IMR-90 (cell line): ENCODE results near the gene FOXC1. TPM values are rescaled to one million over a fixed set of nuclear protein-coding genes. Genes with fewer than 3 reads are reported as not detected.

Experiments used
- ATAC-seq: fragments of 200-7000 bp; cut with Tn5 transposase; 2 replicates; pipeline ENCODE4 v1.9.1; 2020; ENCODE audit warnings: low read depth, mild to moderate bottlenecking, moderate library complexity
- BruUV-seq: library from RNA; stranded (reverse); fragments of 400-500 nt; replicated peaks from 2 replicates; lab custom pipeline; 2021; lab: Mats Ljungman, UMichigan
- CTCF ChIA-PET: fragments of 300-600 bp; formaldehyde crosslinking; extraction: SDS; loops from one replicate; lab custom pipeline; 2021; ENCODE audit warnings: antibody characterized with exemption; lab: Yijun Ruan, JAX
- POLR2A ChIA-PET: fragments of 300-600 bp; sonication (Branson Sonifier 250); formaldehyde crosslinking; loops from one replicate; lab custom pipeline; 2022; ENCODE audit warnings: antibody characterized with exemption; ENCODE audit not compliant: unreplicated experiment; lab: Charles Lee
- DNase-seq: peaks from one replicate; pipeline ENCODE4 v3.0.0; 2013
- H2AFZ ChIP-seq: replicated peaks from 2 replicates; pipeline ENCODE3; 2013; ENCODE audit warnings: low read length, mild to moderate bottlenecking; ENCODE audit not compliant: poor library complexity
- H2AK5ac ChIP-seq: 2 replicates; pipeline ENCODE4 v1.6.1; 2013; ENCODE audit warnings: low read depth, low read length, inconsistent platforms
- H2AK9ac ChIP-seq: replicated peaks from 2 replicates; pipeline ENCODE3; 2013; ENCODE audit warnings: mild to moderate bottlenecking, low read depth, low read length, moderate library complexity; ENCODE audit not compliant: poor library complexity
- H2BK120ac ChIP-seq: 2 replicates; pipeline ENCODE4 v1.6.1; 2013; ENCODE audit warnings: low read depth, low read length, inconsistent platforms
- H2BK15ac ChIP-seq: 3 replicates; pipeline ENCODE4 v1.6.1; 2013; ENCODE audit warnings: low read depth, low read length, inconsistent platforms
- H2BK20ac ChIP-seq: 2 replicates; pipeline ENCODE4 v1.6.1; 2013; ENCODE audit warnings: low read depth, mild to moderate bottlenecking, inconsistent platforms, low read length, moderate library complexity
- H2BK5ac ChIP-seq: 2 replicates; pipeline ENCODE4 v1.6.1; 2013; ENCODE audit warnings: mild to moderate bottlenecking, low read depth, low read length, inconsistent platforms; ENCODE audit not compliant: poor library complexity, severe bottlenecking
- H3K14ac ChIP-seq: replicated peaks from 2 replicates; pipeline ENCODE4 v1.6.1; 2013; ENCODE audit warnings: low read depth, low read length, inconsistent platforms
- H3K18ac ChIP-seq: 2 replicates; pipeline ENCODE4 v1.6.1; 2013; ENCODE audit warnings: low read depth, low read length, control low read depth
- H3K23ac ChIP-seq: 2 replicates; pipeline ENCODE4 v1.6.1; 2013; ENCODE audit warnings: low read depth, low read length, inconsistent platforms
- H3K27ac ChIP-seq: 2 replicates; pipeline ENCODE4 v1.5.1; 2013; ENCODE audit warnings: mild to moderate bottlenecking, control low read depth, low read length; ENCODE audit not compliant: insufficient read depth
- H3K27me3 ChIP-seq: 2 replicates; pipeline ENCODE4 v1.6.1; 2013; ENCODE audit warnings: low read length; ENCODE audit not compliant: control insufficient read depth, insufficient read depth
- H3K36me3 ChIP-seq: 2 replicates; pipeline ENCODE4 v1.6.1; 2013; ENCODE audit warnings: low read length, mixed read lengths; ENCODE audit not compliant: control insufficient read depth, insufficient read depth
- H3K4ac ChIP-seq: 2 replicates; pipeline ENCODE4 v1.6.1; 2013; ENCODE audit warnings: low read depth, low read length, inconsistent platforms
- H3K4me1 ChIP-seq: 2 replicates; pipeline ENCODE4 v1.6.1; 2013; ENCODE audit warnings: low read length, mixed read lengths; ENCODE audit not compliant: control insufficient read depth, insufficient read depth
- H3K4me2 ChIP-seq: 2 replicates; pipeline ENCODE4 v1.6.1; 2013; ENCODE audit warnings: low read depth, mild to moderate bottlenecking, control low read depth, low read length, moderate library complexity
- H3K4me3 ChIP-seq: 2 replicates; pipeline ENCODE4 v1.5.1; 2013; ENCODE audit warnings: low read depth, mild to moderate bottlenecking, control low read depth, low read length, moderate library complexity; ENCODE audit not compliant: insufficient read depth
- H3K56ac ChIP-seq: 2 replicates; pipeline ENCODE4 v1.6.1; 2013; ENCODE audit warnings: low read length, inconsistent platforms; ENCODE audit not compliant: insufficient read depth; ENCODE audit errors: extremely low read depth
- H3K79me1 ChIP-seq, 2 experiments: 2 replicates each; pipeline ENCODE4 v1.6.1; 2013; ENCODE audit warnings: low read length in 2 of 2, inconsistent platforms in 1 of 2, low read depth in 1 of 2
- H3K9ac ChIP-seq: 2 replicates; pipeline ENCODE4 v1.6.1; 2013; ENCODE audit warnings: low read depth, low read length, control low read depth
- H3K9me1 ChIP-seq: 2 replicates; pipeline ENCODE4 v1.6.1; 2013; ENCODE audit warnings: low read length, inconsistent platforms; ENCODE audit not compliant: insufficient read depth
- H3K9me3 ChIP-seq: 2 replicates; pipeline ENCODE4 v1.6.1; 2013; ENCODE audit warnings: low read length; ENCODE audit not compliant: control insufficient read depth, insufficient read depth
- H4K20me1 ChIP-seq: 2 replicates; pipeline ENCODE4 v1.6.1; 2013; ENCODE audit warnings: low read length, inconsistent platforms; ENCODE audit not compliant: insufficient read depth
- H4K5ac ChIP-seq: 2 replicates; pipeline ENCODE4 v1.6.1; 2013; ENCODE audit warnings: mild to moderate bottlenecking, low read depth, low read length, control low read depth
- H4K8ac ChIP-seq, 2 experiments: 2 replicates each; pipeline ENCODE4 v1.6.1; 2013; ENCODE audit warnings: low read depth in 2 of 2, low read length in 2 of 2, control low read depth in 1 of 2, inconsistent platforms in 1 of 2
- H4K91ac ChIP-seq: 2 replicates; pipeline ENCODE4 v1.6.1; 2013; ENCODE audit warnings: low read depth, low read length, inconsistent platforms; ENCODE audit not compliant: insufficient read depth
- MAFK ChIP-seq: IDR thresholded peaks from 2 replicates; pipeline ENCODE4 v1.6.1; 2012; ENCODE audit warnings: low read depth, low read length, improper control_type of control experiment
- SMC3 ChIP-seq: fragments of 150-350 bp; IDR thresholded peaks from 2 replicates; pipeline ENCODE4 v1.6.1; 2016; ENCODE audit warnings: low read depth, mild to moderate bottlenecking, antibody characterized with exemption, low read length, moderate library complexity
- WGBS, 2 experiments: methylation state at CpG; one replicate each; pipeline versions ENCODE4 v1.1.5 to v1.1.7; 2013; ENCODE audit warnings: missing lambda C conversion rate in 2 of 2; ENCODE audit not compliant: insufficient read length in 1 of 2; ENCODE audit errors: extremely low coverage in 2 of 2; 5-methylcytosine and 5-hydroxymethylcytosine counted together
- dilution Hi-C: fragments of 300-500 bp; cut with HindIII; formaldehyde crosslinking; loops from one replicate; pipeline ENCODE4 v1.14.3; 2018; ENCODE audit warnings: low sequenced_read_pairs; ENCODE audit not compliant: unreplicated experiment
- in situ Hi-C: fragments of 300-500 bp; cut with MboI; formaldehyde crosslinking; loops from 3 replicates; pipeline ENCODE4 v1.14.3; 2019; ENCODE audit warnings: low sequenced_read_pairs, inconsistent platforms, mixed read lengths
- intact Hi-C: fragments of 100-400 bp; cut with micrococcal nuclease; formaldehyde crosslinking; loops from 2 replicates; pipeline ENCODE4 v1.10.0; 2022
- polyA plus RNA-seq, 3 experiments: library from polyadenylated mRNA; depleted of rRNA; stranded (reverse); fragments of >200 nt; gene quantifications; 2 replicates each; pipeline ENCODE4 v1.2.3, GENCODE V29; 2012; ENCODE audit warnings: low replicate concordance in 1 of 3
- total RNA-seq: library from RNA; depleted of rRNA; stranded (reverse); fragments of >200 nt; gene quantifications from 2 replicates; pipeline ENCODE4 v1.2.3, GENCODE V29; 2012

FOXC1 gene
- total and polyA plus RNA-seq, 2 of the 4 experiments (the other 2 are of a cell fraction) = 1.3 to 4.0 TPM

DNA sequence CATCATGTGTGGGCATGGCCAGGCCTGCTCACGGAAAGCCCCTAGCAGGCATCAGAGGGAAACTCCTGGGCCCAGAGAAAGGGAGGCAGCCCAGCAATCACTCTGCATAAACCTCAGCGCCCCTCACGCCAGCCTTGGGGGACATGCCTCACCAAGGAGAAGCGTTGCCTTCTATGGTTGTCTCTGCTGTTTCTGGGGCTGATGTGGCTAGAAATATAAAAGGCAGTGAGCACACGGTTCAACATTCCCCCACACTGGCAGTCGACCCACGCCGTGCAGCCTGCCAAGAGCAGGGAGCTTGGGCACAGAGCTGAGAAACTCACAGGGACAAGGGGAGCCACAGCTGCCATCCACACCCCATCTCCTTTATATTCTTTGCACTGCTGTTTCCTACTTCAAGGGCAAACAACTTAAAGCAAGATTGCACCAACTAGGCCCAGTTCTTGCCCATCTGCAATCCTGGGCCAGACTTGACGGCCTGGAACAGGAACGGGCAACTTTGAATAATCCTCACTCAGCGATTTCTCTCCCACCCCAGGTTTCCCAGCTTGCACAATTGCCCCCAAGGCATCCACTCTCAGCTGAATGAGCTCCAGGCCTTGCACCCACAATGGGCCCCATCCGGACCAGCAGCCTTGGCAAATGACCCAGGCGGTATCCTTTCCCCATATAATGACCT lies 35.5 kb upstream of the FOXC1 start:
- Histone ChIP-seq H3K27me3 (no peaks in the 10 kb centered on the region; the same call in 1 of the 2 replicates), H3K14ac (no peak overlapping the region), H3K4me1 (peaks cover 2% of the 10 kb centered on the region; the same call in 1 of the 2 replicates), H2BK120ac (no peak overlapping the region), H4K20me1 (no peaks in the 10 kb centered on the region), H2AFZ (no peak overlapping the region), H3K4ac (no peak overlapping the region), H3K56ac (no peak overlapping the region), H3K27ac (no peak overlapping the region), H3K18ac (no peak overlapping the region), H3K36me3 (no peaks in the 10 kb centered on the region), H4K5ac (no peak overlapping the region), H2BK20ac (no peak overlapping the region), H2AK5ac (no peak overlapping the region), H2BK5ac (no peak overlapping the region), H2AK9ac (no peak overlapping the region), H3K79me1 (no peaks in the 10 kb centered on the region), H3K23ac (no peak overlapping the region), H3K4me2 (no peak overlapping the region), H4K8ac (no peak overlapping the region), H3K9ac (no peak overlapping the region), H4K91ac (no peak overlapping the region), H2BK15ac (no peak overlapping the region), H3K9me1 (no peaks in the 10 kb centered on the region; the same call in 1 of the 2 replicates), H3K4me3 (no peak overlapping the region), H3K9me3 (peaks cover 3% of the 10 kb centered on the region)
- TF ChIP-seq SMC3 (no peak), MAFK (peak; percentile 56)
- no TSS peak for BruUV-seq
- dilution Hi-C loops = no loop called here
- in situ Hi-C loops = no loop called here
- 70% methylated on average over 3 of the region's 13 CpGs; no CpG with 5 or more reads in 1 of the 2 experiments for WGBS, 2 experiments
- DNase-seq = no peak
- ChIA-PET CTCF (interaction anchor here (0.6 kb wide), 1 partner anchor 433 kb away, joined by 3 read pairs; no protein-coding TSS in a partner anchor), POLR2A (no interaction called here)
- no peak for ATAC-seq
- intact Hi-C loops = no loop called here
